Measurements from ENCODE around the gene KDM1B. TPM values are rescaled to one million over a fixed set of nuclear protein-coding genes. Genes with fewer than 3 reads are reported as not detected.
A peak's percentile ranks its signal among the peaks of the same experiment; 100 is the strongest.

KDM1B gene
- total and polyA plus RNA-seq, 9 of the 15 experiments (the other 6 are each of a cell fraction or from before 2014, with no cell fraction given): 1.4 to 58.9 (median 36.3) TPM

- TF ChIP-seq CBX8 (IDR thresholded peaks at IDR 0.05; ENCODE audit: borderline replicate concordance, extremely low read depth, low read depth, low read length, poor library complexity, severe bottlenecking) (no peak), THRAP3 (IDR thresholded peaks at IDR 0.05; ENCODE audit: borderline replicate concordance) (no peak), PTRF (tag; IDR thresholded peaks at IDR 0.05) (no peak), ZNF239 (CRISPR knock-in tag; IDR thresholded peaks at IDR 0.05) (no peak), NCOA2 (IDR thresholded peaks at IDR 0.05; ENCODE audit: partially characterized antibody in 2 of 2) (no peak), MTA1 (IDR thresholded peaks at IDR 0.05; ENCODE audit: borderline replicate concordance) (no peak), ELF1 (tag; IDR thresholded peaks at IDR 0.05) (peak; percentile 90), ZNF124 (CRISPR knock-in tag; IDR thresholded peaks at IDR 0.05) (no peak), BRD4 (IDR thresholded peaks at IDR 0.05) (peak; percentile 62; the same call in 1 of the 2 replicates), BRCA1 (IDR thresholded peaks at IDR 0.05) (no peak), BRCA1 (CRISPR knock-in tag; IDR thresholded peaks at IDR 0.05) (no peak), RBM39 (optimal IDR thresholded peaks at IDR 0.05; ENCODE audit: low read depth, low read length) (no peak), TAL1 (IDR thresholded peaks at IDR 0.05) (no peak), HNRNPLL (IDR thresholded peaks at IDR 0.05; ENCODE audit: low read depth, low read length, poor library complexity, severe bottlenecking) (no peak), TCF7L2 (IDR thresholded peaks at IDR 0.05; ENCODE audit: low read depth, low read length) (no peak), DDX20 (tag; IDR thresholded peaks at IDR 0.05; ENCODE audit: low read depth) (no peak), ZBTB43 (CRISPR knock-in tag; IDR thresholded peaks at IDR 0.05) (no peak), SIRT6 (IDR thresholded peaks at IDR 0.05; ENCODE audit: low read depth, low read length) (no peak)
- TF ChIP-seq, protein P1, sequence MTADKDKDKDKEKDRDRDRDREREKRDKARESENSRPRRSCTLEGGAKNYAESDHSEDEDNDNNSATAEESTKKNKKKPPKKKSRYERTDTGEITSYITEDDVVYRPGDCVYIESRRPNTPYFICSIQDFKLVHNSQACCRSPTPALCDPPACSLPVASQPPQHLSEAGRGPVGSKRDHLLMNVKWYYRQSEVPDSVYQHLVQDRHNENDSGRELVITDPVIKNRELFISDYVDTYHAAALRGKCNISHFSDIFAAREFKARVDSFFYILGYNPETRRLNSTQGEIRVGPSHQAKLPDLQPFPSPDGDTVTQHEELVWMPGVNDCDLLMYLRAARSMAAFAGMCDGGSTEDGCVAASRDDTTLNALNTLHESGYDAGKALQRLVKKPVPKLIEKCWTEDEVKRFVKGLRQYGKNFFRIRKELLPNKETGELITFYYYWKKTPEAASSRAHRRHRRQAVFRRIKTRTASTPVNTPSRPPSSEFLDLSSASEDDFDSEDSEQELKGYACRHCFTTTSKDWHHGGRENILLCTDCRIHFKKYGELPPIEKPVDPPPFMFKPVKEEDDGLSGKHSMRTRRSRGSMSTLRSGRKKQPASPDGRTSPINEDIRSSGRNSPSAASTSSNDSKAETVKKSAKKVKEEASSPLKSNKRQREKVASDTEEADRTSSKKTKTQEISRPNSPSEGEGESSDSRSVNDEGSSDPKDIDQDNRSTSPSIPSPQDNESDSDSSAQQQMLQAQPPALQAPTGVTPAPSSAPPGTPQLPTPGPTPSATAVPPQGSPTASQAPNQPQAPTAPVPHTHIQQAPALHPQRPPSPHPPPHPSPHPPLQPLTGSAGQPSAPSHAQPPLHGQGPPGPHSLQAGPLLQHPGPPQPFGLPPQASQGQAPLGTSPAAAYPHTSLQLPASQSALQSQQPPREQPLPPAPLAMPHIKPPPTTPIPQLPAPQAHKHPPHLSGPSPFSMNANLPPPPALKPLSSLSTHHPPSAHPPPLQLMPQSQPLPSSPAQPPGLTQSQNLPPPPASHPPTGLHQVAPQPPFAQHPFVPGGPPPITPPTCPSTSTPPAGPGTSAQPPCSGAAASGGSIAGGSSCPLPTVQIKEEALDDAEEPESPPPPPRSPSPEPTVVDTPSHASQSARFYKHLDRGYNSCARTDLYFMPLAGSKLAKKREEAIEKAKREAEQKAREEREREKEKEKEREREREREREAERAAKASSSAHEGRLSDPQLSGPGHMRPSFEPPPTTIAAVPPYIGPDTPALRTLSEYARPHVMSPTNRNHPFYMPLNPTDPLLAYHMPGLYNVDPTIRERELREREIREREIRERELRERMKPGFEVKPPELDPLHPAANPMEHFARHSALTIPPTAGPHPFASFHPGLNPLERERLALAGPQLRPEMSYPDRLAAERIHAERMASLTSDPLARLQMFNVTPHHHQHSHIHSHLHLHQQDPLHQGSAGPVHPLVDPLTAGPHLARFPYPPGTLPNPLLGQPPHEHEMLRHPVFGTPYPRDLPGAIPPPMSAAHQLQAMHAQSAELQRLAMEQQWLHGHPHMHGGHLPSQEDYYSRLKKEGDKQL (CRISPR knock-in tag; IDR thresholded peaks at IDR 0.05; ENCODE audit: borderline replicate concordance): no peak
- TF ChIP-seq, protein P2, sequence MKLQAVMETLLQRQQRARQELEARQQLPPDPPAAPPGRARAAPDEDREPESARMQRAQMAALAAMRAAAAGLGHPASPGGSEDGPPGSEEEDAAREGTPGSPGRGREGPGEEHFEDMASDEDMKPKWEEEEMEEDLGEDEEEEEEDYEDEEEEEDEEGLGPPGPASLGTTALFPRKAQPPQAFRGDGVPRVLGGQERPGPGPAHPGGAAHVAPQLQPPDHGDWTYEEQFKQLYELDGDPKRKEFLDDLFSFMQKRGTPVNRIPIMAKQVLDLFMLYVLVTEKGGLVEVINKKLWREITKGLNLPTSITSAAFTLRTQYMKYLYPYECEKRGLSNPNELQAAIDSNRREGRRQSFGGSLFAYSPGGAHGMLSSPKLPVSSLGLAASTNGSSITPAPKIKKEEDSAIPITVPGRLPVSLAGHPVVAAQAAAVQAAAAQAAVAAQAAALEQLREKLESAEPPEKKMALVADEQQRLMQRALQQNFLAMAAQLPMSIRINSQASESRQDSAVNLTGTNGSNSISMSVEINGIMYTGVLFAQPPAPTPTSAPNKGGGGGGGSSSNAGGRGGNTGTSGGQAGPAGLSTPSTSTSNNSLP (IDR thresholded peaks at IDR 0.05; ENCODE audit: borderline replicate concordance, low read depth, low read length): 0 out of 2 replicates have a peak, but pooled peaks have one; percentile 31
These were observed 109.1 kb downstream of the KDM1B start, which contains the start of gene DEK (continued) for GRCh38 chr6:18264219-18264922.

All from K562 (cell line).